ENCODE measurements around the gene ZNF777.

- TF ChIP-seq CTCF (conservative IDR thresholded peaks at IDR 0.05 in 1 of 2, IDR thresholded peaks at IDR 0.05 in 1 of 2; ENCODE audit: extremely low read depth in 1 of 2, insufficient read depth in 1 of 2, low read depth in 1 of 2, low read length in 2 of 2): no peak
- no peak for TF ChIP-seq EZH2 (IDR thresholded peaks at IDR 0.05; ENCODE audit: borderline replicate concordance, low read length)
Observed at GRCh38 chr7:149414171-149414570, 46.7 kb downstream of the ZNF777 start.
